ENCODE results near the gene GAGE12J. TPM values are rescaled to one million over a fixed set of nuclear protein-coding genes. Genes with fewer than 3 reads are reported as not detected.
"Not testable (repeated sequence)": the region's sequence is repeated elsewhere in the genome, so short reads cannot be mapped to it uniquely, and the experiment has no call there.

The GAGE12J gene
- total and polyA plus RNA-seq, 4 donors, result not detected

- Histone ChIP-seq H3K36me3 (ENCODE audit: control insufficient read depth in 4 of 4, insufficient read depth in 3 of 4, low read depth in 1 of 4, low read length in 3 of 4) (no peaks in the 10 kb centered on the region), H3K9ac (ENCODE audit: low read depth in 1 of 2, low read length in 2 of 2) (no peak overlapping the region), H3K27ac (ENCODE audit: low read depth in 1 of 2, low read length in 2 of 2) (no peak overlapping the region), H3K27me3 (ENCODE audit: control insufficient read depth in 4 of 4, insufficient read depth in 4 of 4, low read length in 3 of 4) (no peaks in the 10 kb centered on the region), H3K4me3 (ENCODE audit: low read depth in 1 of 3, low read length in 3 of 3) (no peak overlapping the region), H3K4me1 (ENCODE audit: control insufficient read depth in 4 of 4, insufficient read depth in 4 of 4, low read length in 3 of 4) (no peaks in the 10 kb centered on the region), H3K9me3 (ENCODE audit: control insufficient read depth in 4 of 4, low read length in 3 of 4) (no peaks in the 10 kb centered on the region)
- TF ChIP-seq RAD21 (IDR thresholded peaks at IDR 0.05), result no peak
- no peak for TF ChIP-seq HNF4G (IDR thresholded peaks at IDR 0.05)
- no peak for TF ChIP-seq FOXA1 (IDR thresholded peaks at IDR 0.05)
- TF ChIP-seq GABPA (IDR thresholded peaks at IDR 0.05 in 1 of 2, conservative IDR thresholded peaks at IDR 0.05 in 1 of 2), result no peak
- no peak for TF ChIP-seq CTCF (IDR thresholded peaks at IDR 0.05; ENCODE audit: low read depth, low read length, missing input control)
- no peak for TF ChIP-seq ATF3 (IDR thresholded peaks at IDR 0.05)
- TF ChIP-seq FOXA2 (IDR thresholded peaks at IDR 0.05), result no peak
- TF ChIP-seq TAF1 (conservative IDR thresholded peaks at IDR 0.05), result no peak
- no peak for TF ChIP-seq REST (IDR thresholded peaks at IDR 0.05)
- no peak for DNase-seq (ENCODE audit: low spot score)
- WGBS, result 67% methylated on average over 4 of the region's 4 CpGs
Observed at GRCh38 chrX:49316085-49316484, 5.8 kb upstream of the GAGE12J start.

GRCh38 chrX:49322266-49322665 lies 429 bp downstream of the GAGE12J start:
- H3K4me1 ChIP-seq (ENCODE audit: control insufficient read depth in 4 of 4, insufficient read depth in 4 of 4, low read length in 3 of 4); DNase-seq (ENCODE audit: low spot score); H3K9ac ChIP-seq (ENCODE audit: low read depth in 1 of 2, low read length in 2 of 2); H3K9me3 ChIP-seq (ENCODE audit: control insufficient read depth in 4 of 4, low read length in 3 of 4); H3K27ac ChIP-seq (ENCODE audit: low read depth in 1 of 2, low read length in 2 of 2); H3K27me3 ChIP-seq (ENCODE audit: control insufficient read depth in 4 of 4, insufficient read depth in 4 of 4, low read length in 3 of 4); H3K36me3 ChIP-seq (ENCODE audit: control insufficient read depth in 4 of 4, insufficient read depth in 3 of 4, low read depth in 1 of 4, low read length in 3 of 4); H3K4me3 ChIP-seq (ENCODE audit: low read depth in 1 of 3, low read length in 3 of 3): not testable (repeated sequence)
- 100% methylated on average over 1 of the region's 27 CpGs for WGBS

- not testable (repeated sequence) for H3K9ac ChIP-seq (ENCODE audit: low read depth in 1 of 2, low read length in 2 of 2); H3K36me3 ChIP-seq (ENCODE audit: control insufficient read depth in 4 of 4, insufficient read depth in 3 of 4, low read depth in 1 of 4, low read length in 3 of 4); H3K9me3 ChIP-seq (ENCODE audit: control insufficient read depth in 4 of 4, low read length in 3 of 4); H3K27me3 ChIP-seq (ENCODE audit: control insufficient read depth in 4 of 4, insufficient read depth in 4 of 4, low read length in 3 of 4); H3K4me1 ChIP-seq (ENCODE audit: control insufficient read depth in 4 of 4, insufficient read depth in 4 of 4, low read length in 3 of 4); H3K27ac ChIP-seq (ENCODE audit: low read depth in 1 of 2, low read length in 2 of 2); DNase-seq (ENCODE audit: low spot score); H3K4me3 ChIP-seq (ENCODE audit: low read depth in 1 of 3, low read length in 3 of 3)
- WGBS, result 75% methylated on average over 3 of the region's 7 CpGs
Observed at GRCh38 chrX:49323735-49324134, 1.9 kb downstream of the GAGE12J start.

GRCh38 chrX:49330421-49330820 lies 8.6 kb downstream of the GAGE12J start:
- H3K4me3 ChIP-seq (ENCODE audit: low read depth in 1 of 3, low read length in 3 of 3); H3K36me3 ChIP-seq (ENCODE audit: control insufficient read depth in 4 of 4, insufficient read depth in 3 of 4, low read depth in 1 of 4, low read length in 3 of 4); H3K9me3 ChIP-seq (ENCODE audit: control insufficient read depth in 4 of 4, low read length in 3 of 4); H3K4me1 ChIP-seq (ENCODE audit: control insufficient read depth in 4 of 4, insufficient read depth in 4 of 4, low read length in 3 of 4); H3K27ac ChIP-seq (ENCODE audit: low read depth in 1 of 2, low read length in 2 of 2); H3K27me3 ChIP-seq (ENCODE audit: control insufficient read depth in 4 of 4, insufficient read depth in 4 of 4, low read length in 3 of 4); DNase-seq (ENCODE audit: low spot score); H3K9ac ChIP-seq (ENCODE audit: low read depth in 1 of 2, low read length in 2 of 2): not testable (repeated sequence)
- 80% methylated on average over 3 of the region's 11 CpGs for WGBS

GRCh38 chrX:49331282-49331681 lies 9.4 kb downstream of the GAGE12J start, which contains the start of gene GAGE13:
TSS of gene GAGE13 (plus strand) at chrX:49331582. CDS start at chrX:49332738, 1,156 bp downstream.
- not testable (repeated sequence) for H3K9me3 ChIP-seq (ENCODE audit: control insufficient read depth in 4 of 4, low read length in 3 of 4); H3K36me3 ChIP-seq (ENCODE audit: control insufficient read depth in 4 of 4, insufficient read depth in 3 of 4, low read depth in 1 of 4, low read length in 3 of 4); H3K9ac ChIP-seq (ENCODE audit: low read depth in 1 of 2, low read length in 2 of 2); H3K27ac ChIP-seq (ENCODE audit: low read depth in 1 of 2, low read length in 2 of 2); DNase-seq (ENCODE audit: low spot score); H3K4me1 ChIP-seq (ENCODE audit: control insufficient read depth in 4 of 4, insufficient read depth in 4 of 4, low read length in 3 of 4); H3K4me3 ChIP-seq (ENCODE audit: low read depth in 1 of 3, low read length in 3 of 3); H3K27me3 ChIP-seq (ENCODE audit: control insufficient read depth in 4 of 4, insufficient read depth in 4 of 4, low read length in 3 of 4)
- WGBS, result no CpG with 5 or more reads among the region's 16 CpGs

- not testable (repeated sequence) for H3K9me3 ChIP-seq (ENCODE audit: control insufficient read depth in 4 of 4, low read length in 3 of 4); DNase-seq (ENCODE audit: low spot score); H3K27me3 ChIP-seq (ENCODE audit: control insufficient read depth in 4 of 4, insufficient read depth in 4 of 4, low read length in 3 of 4)
Observed at GRCh38 chrX:49331841-49332240, 10.0 kb downstream of the GAGE12J start.

More at GRCh38 chrX:49331841-49332240, 10.0 kb downstream of the GAGE12J start:
- no CpG with 5 or more reads among the region's 26 CpGs for WGBS
- H3K4me1 ChIP-seq (ENCODE audit: control insufficient read depth in 4 of 4, insufficient read depth in 4 of 4, low read length in 3 of 4); H3K9ac ChIP-seq (ENCODE audit: low read depth in 1 of 2, low read length in 2 of 2); H3K4me3 ChIP-seq (ENCODE audit: low read depth in 1 of 3, low read length in 3 of 3); H3K36me3 ChIP-seq (ENCODE audit: control insufficient read depth in 4 of 4, insufficient read depth in 3 of 4, low read depth in 1 of 4, low read length in 3 of 4); H3K27ac ChIP-seq (ENCODE audit: low read depth in 1 of 2, low read length in 2 of 2): not testable (repeated sequence)

All from liver (tissue), 9 donors.